HCEC 1CT (cell line): ENCODE measurements around the gene MSANTD2.
A peak's percentile ranks its signal among the peaks of the same experiment; 100 is the strongest.

Experiments used
- DNase-seq: peaks from one replicate; pipeline ENCODE4 v3.0.0-alpha.2; 2017

MSANTD2 gene

DNA sequence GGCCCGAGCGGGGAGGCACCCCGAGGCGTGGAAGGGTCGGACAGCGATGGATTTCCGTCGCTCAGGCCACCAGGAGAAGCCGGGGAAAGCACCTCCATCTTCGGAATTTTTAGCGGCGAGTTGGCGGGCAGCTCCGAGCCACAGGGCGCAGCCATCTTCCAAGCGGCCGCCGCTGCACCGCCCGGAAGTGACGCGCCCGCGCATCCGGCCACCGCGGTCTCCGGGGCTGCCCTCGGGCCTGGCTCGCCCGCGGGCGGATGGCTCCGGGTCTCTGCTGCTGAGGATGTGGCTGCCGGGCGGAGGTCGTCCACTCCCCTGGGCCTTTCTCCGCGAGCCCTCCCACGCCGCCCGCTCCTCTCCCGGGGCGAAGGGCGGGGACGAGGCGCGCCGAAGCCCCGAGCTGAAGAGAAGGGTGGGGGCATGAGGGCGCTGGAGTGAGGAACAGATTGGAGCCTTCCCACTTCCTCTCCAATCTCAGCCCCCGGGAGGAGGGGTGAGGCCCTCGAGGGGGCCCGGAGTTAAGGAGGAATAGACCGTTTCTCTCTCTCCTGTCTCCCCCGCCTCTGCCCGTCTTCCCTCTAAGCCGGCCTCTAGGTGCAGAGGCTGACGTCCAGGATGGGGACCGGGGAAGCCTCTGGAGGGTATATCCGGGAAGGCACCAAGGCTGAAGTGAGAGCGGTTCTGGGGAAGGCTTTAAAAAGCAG lies at the start of gene MSANTD2:
Gene MSANTD2 (minus strand): TSS at position 181 of the 704 bp plus-strand sequence. CDS start 26 bp downstream, at position 155.
- peak; percentile 73 for DNase-seq

DNA sequence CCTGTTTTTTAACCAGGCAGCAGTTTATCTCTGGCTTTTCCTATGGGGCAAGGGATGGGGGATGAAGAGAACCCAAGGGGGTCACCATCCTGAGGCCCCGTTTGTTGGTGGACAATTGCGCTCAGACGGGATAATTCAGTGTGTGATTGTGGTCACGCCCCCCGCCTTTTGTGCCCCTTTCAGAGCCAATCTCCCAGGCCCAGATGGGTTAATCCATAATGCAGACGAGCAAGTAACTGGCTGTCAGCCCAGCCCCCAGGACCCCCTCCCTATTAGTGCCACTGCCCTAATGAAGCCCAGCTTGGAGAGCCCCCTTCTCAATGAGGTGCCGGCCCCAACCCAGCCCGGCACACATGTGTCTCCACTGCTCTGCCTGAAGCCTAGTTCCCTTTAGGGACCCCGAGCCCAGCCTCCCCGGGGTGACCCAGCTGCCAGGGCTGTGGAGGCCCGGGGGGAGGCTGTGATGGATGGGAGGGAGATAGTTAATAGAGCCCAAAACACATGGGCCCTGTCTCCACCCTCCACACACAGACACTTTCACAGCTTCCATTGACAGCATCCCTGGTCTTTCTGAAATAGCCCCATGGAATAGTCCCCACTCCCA lies 46.0 kb upstream of the MSANTD2 start:
- no peak for DNase-seq

DNA sequence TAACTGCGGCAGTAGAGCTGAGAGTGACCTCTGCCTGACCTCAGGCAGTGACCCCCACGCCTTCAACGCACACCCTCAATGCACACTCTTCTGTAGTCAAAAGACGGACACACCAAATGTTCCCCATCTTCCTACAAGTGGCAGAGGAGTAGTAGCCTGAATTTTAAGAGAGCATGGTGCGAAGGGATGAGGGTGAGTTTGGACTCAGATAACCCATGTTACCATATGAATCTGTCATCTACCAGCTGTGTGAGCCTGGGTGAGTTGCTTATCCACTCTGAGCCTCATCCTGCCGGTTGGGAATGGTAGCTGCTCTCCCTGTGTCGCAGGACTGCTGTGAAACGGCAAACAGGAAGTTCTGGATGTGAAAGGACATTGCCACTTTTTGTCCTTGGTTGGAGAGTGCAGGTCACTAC lies 44.5 kb upstream of the MSANTD2 start:
- no peak for DNase-seq

DNA sequence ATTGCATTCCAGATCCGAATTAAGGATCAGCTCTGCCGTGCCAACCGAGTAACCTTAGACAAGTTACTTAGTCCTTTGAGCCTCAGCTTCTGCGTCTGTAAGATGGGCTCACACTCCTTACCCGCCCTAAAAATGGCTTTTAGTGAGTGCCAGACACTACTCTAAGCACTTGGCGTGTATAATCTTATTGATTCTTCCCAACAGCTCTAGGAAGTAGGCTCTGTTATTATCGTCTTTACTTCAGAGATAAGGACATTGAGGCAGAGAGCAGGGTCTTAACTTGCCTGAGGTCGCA lies 43.4 kb upstream of the MSANTD2 start:
- no peak for DNase-seq

DNA sequence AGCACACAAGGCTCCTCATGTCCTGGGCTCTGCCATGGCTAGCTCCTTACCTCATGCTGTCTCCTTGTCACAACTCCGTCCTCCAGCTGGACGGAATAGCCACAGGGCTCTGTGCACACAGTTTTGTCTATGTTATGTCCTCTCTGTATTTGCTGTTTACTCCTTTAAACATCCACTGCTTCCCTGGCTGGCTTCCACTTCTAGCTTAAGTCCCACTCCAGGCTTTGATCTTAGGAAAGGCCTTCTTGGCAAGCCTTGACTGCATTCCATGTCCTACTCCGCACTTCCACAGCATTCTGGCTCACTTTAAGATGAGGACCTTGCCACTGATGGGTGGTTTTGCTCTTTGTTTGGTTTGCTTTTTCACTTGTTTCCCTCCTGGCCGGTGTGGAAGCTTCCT lies 42.1 kb upstream of the MSANTD2 start:
- no peak for DNase-seq

DNA sequence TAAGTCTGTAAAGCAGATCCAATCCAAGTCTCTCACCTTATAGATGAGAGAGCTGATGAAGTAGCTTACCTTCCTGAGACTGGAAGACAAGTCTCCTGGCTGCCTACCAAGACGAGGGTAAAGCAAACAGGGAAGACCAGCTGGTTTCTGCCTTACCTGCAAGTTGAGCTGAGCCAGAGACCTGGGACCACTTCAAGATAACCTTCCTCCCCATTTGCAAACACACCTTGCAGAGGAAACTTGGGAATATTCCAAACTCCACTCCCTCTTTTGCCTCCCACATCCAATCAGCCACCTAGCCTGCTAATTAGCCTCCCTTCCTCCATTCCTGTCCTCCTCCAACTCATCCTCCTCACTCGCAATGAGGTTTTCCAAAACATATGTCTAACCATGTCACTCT lies 41.6 kb upstream of the MSANTD2 start:
- DNase-seq: no peak

DNA sequence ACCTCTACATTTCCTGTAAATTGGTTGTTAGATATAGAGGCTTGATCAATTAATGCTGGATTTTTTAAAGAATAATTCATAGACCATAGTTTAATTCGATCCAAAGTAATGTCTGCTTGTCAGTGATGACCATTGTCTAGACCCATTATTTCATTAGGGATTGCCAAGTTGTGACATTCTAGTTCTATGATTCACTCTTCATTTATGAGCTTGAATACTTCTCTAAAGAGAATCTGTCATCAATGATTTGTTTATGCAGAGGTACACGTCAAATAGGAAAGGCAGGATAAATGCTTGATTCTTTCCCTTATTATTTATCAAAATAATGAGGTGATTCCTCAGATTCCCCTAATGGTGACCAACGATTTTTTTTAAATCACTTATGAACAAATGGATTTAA lies 41.0 kb upstream of the MSANTD2 start:
- DNase-seq: peak; percentile 32

DNA sequence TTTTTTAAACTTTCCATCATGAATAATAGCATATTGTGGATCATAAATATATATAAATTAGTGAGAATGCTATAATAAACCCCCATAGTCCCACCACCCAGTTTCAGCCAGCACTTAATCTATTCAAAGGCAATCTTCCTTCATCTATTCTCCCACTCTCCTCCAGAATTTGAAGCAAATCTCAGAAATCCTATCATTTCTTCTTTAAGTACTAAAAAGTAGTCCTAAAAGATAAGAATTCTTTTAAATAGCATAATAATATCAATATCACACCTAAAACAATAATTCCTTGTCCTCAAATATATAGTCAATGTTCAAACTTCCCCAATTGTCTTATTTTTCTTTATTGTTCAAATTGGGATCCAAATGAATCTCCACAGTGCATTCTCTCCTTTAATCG lies 40.5 kb upstream of the MSANTD2 start:
- no peak for DNase-seq

DNA sequence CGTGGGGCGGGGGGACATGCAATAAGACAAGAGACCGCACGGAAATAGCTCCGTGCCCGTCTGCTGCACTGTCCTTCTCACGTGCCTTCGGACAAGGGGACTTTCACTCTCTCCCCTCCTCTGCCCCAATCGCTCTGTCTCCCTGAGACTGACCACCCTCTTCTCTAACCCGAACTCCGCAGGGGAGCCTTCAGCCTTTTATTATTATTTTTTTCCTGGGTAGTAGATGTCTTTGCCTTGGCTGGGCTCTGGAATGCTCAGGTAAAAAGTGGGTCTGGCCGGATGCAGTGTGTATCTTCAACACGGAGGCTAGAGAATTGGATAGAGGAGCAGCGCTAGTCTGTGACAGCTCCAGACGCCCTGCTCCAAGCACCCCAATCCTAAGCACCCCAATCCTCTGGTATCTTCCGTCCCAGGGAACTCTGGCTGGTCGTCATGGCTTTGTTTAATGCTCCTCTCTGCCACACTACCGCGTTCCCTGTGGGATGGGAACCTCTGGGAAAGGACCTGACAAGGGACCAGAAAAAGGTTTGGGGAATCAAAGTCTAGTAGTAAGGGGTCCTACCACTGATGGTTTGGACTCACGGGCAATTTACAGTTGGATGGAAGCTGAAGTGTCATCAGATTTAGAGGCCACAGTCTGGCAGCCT lies 39.9 kb upstream of the MSANTD2 start:
- no peak for DNase-seq

DNA sequence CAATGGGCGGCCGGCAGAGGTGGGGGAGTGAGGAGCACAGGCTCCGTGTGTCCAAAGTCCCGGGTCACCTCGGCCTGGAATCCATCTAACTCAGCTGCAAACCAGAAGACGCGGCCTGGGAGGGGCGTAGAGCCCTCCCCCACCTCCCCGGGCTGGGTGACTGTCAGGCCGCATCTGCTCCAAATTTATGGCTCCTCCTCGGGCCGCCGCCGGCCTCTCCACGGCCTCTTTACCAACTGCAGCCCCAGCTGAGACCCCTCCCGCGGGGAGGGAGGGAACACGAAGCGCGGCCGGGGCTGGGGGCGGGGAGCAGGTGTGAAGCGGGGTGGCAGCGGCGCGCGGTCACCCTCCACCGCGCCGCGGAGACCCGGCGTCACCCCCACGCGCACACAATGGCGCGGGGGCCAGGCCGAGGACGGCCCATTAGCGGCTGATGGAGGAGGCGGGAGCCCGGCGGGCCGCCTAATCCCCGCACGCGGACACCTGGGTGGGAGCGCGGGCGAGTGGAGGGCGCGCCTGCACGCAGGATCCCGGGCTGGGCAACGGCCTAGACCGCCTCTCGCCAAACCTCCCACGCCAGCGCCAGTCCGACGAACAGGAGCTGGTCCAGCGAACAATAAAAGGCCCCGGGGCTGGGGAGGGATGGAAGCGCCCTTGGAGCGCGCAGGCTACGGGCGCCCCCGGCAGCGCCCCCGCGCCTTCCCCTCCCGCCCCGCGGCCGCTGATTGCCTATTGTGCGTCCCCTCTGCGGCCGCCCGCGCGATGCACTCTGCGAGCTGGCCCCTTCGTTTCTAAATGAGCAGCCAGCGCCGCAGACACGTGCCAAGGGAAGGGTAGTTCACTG lies 39.1 kb upstream of the MSANTD2 start:
- DNase-seq: no peak

DNA sequence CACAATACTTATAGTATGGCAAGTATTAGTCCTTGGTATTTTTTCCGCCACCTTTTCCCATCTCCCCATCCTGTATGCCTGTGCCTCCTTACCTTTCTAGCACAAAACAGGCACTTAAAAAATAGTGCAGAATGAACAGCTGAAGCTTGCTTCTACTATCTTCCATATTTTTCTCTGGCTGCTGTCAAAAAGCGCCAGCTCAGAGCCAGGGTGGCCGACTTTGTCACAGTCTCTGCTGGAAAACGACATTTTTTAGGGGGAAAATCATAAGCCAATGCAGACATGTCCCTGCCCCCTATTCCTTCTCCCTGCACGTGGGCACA lies 38.6 kb upstream of the MSANTD2 start:
- no peak for DNase-seq

DNA sequence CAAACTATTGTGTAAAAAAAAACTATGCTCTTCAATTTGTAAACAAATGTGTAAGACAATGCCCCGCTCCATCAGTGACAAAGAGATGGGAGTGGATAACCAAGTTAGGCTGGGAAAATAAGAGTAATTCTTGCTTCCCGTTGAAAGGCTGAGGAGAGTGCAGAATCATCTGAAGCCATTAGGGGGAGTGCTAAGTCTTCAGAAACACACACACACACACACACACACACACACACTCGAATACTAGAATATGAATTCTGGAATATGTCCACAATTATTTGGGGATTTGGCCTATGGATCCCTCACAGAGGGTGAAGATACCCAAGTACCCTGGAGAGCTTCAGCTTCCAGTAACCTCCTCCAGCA lies 37.3 kb upstream of the MSANTD2 start:
- peak; percentile 91 for DNase-seq

DNA sequence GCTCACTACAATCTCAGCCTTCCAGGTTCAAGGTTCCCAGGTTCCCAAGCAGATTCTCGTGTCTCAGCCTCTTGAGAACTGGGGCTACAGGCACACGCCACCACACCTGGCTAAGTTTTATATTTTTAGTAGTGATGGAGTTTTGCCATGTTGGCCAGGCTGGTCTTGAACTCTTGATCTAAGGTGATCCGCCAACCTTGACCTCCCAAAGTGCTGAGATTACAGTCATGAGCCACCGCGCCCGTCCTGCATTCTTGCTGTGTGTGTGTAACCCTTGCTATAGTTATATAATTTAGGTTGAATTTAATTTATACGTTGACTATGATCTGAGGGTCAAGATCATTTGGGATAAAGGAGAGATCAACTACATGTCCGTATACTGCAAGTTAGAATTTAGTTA lies 35.7 kb upstream of the MSANTD2 start:
- no peak for DNase-seq

DNA sequence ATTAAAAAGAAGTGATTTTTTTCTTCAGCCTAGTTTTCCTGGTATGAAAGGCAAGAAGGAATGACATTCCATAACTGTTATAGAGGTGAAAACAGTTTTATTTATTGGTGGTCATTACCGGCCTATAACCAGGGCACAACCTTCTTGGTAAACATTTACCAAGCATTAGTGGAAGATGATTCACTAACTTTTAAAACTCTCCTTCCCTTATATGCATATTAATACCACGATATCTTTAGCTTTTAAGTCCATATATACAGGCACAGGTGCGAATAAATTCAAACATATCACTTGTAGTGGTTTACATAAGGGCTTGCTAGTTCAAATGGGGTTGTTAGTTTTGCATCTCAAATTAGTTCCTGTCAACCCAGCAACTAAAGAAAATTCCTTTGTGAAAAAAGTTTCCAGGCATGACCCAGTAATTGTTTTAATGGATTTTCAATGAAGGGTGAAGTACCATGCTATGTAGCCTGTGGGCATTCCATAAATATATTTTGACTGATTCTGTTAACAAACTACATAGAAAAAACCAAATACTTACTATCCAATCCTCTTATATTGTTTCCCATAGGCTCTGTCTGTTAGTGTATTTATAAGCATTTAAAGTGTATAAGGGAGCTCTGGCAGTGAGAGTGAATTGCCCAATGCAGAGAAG lies 34.4 kb upstream of the MSANTD2 start:
- DNase-seq: no peak

DNA sequence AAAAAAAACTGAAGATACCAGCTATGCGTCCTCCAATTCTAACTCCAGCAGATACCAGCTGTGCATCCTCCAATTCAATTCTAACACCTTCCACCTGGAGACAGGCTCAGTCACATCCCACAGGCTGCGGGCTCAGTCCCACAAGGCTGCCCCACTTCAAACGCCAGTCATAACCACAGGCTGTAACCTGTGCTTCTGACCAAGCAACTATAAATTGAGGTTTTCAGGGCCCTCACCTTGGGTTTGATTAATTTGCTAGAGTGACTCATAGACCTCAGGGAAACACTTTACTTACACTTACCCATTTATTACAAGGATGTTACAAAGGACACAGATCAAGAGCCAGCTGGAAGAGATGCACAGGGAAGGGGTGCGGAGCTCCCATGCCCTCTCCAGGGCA lies 32.4 kb upstream of the MSANTD2 start:
- DNase-seq: no peak

DNA sequence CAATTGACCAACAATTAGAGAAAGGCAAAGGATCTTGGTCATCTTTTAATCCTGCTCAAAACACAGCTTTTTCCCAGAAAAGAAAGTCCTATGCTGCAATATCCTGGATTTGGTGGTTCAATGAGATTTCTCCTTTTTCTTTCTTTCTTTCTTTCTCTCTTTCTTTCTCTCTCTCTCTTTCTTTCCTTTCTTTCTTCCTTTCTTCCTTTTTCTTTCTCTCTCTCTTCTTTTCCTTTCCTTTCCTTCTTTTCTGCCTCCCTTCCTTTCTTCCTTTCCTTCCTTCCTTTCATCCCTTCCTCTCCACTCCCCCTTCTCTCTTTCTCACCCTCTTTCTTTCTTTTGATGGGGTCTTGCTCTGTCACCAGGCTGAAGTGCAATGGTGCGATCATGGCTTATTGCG lies 31.7 kb upstream of the MSANTD2 start:
- DNase-seq: no peak

DNA sequence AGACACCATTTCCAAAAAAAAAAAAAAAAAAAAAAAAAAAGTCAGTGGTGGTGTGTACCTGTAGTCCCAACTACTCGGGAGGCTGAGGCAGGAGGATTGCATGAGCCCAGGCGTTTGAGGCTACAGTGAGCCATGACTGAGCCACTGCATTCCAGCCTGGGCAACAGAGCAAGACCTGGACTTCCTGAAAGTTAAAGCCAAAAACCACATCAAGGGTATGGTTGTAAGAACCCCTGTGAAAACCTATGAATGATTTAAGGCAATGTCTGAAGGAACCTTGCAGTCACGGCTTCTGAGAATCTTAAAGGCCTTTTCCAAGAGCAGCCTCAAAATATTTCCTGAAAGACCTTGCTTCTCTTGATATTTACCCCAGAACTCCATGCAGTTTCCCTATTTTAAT lies 30.5 kb upstream of the MSANTD2 start:
- DNase-seq: no peak

DNA sequence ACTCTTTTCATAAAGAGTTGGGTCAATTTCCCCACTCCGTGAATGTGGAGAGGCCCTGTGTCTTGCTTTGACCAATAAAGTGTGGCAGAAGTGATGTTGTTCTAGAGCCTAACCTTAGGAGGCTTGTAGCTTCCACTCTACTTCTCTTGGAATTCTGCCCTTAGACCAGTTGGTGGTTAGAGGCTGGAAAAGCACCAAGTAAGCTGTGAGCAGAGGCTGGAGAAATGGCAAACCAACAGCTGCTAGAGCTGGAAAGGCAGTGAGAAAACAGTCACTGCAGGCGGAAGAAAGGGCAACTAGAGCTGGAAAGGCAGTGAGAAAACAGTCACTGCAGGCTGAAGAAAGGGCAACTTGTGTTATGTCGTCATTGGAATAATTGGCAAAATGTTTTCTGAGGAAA lies 29.8 kb upstream of the MSANTD2 start:
- no peak for DNase-seq

DNA sequence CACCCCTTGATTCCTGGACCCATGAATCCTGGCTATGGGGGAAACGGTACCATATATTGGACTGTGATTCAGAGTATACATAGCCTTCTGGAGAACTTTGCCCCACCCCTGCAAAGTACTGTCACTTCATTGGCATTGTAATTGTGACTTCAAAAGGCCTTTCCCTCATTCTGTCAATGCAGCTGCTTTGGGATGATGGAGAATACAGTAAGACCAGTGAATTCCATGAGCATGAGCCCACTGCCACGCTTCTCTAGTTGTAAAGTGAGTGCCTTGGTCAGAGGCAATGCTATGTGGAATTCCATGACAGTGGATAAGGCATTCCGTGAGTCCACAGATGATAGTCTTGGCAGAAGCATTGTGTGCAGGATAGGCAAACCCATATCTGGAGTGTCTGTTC lies 25.7 kb upstream of the MSANTD2 start:
- DNase-seq: no peak

DNA sequence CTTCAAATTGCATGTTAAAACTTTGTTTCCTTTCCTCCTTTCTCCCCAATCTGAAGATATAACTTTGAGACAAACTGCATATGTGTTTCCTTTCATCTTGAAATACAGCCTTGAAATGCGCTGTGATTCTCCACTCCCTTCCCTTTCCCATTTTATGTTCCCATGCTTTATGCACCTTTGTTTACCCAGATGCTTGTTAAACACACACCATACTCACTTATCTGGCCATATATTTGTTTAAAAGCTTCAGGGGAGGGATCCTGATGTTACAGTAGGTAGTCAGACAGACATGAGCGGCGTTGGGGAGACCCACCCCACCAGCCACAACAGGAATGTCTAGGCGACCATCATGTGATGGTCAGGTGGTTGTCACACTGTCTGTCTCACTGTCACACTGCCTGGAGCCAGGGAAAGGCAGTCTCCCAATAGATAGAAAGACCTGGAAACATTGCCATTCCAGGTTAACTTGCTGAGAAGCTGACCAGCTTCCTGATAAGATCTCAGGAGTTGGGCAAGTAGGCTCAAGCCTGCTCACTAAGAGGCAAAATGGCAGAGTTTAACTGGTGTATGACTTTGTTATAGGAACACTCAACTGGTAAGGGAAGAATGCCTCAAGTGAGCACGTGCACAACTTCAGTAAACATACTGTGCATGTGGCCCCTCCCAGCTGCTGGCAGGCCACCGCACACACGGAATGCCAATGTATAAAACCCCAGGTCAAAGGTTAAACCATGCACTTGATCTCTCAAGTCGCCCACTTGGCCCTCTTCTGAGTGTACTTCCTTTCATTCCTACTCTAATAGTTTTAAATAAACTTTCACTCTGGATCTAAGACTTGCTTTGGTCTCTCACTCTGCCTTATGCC lies 23.5 kb upstream of the MSANTD2 start:
- no peak for DNase-seq

DNA sequence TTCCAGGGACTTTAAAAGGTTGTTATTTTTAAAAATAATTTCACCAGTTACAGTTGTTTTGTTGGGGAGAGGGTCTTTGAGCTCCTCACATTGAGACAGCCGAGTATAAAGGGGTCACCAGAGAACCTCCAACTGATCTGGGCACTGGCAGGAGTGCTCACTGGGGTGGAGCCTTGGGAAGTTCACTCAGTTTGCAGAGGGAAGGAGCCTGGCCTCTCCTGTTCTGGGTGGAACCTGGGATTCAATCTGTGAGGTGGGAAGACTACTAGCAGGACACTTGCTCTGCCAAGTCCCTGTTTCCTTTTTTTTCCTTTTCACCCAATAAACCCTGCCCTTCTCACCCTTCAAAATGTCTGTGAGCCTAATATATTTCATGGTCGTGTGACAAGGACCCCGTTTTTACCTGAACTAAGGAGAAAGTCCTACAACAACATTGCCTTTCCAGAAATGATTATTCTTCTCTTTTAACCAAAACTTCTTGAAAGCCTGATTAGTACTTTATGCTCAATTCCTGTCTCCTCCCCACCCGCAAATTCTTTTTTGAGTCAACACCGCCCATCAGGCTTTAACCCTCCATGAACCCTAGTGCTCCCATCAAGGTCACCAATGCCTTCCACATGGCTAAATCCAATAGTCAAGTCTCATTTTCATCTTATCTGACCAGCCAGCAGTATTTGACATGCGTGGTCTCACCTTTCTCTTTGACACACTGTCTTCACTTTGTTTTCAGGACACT lies 22.0 kb upstream of the MSANTD2 start:
- DNase-seq: no peak

DNA sequence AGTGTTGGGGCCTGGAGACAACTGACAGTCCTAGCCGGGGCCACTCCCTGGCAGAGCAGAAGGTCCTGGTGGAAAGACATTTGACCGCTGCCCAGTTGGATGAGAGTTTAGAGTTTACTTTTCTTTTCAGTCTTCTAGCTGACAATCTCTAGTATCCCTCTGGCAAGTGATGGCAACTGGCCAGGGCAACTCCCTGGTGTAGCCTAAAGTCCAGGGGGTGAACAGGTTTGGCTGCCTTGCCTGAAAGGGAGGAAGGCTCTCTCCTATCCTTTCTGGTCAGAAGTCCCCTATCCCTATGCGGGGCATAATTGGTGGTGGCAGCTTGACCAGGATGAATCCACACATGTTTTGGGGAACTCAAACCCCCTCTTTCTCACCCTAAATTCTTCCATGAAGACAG lies 16.8 kb upstream of the MSANTD2 start:
- no peak for DNase-seq
